Cardiac fibroblast (primary cell): ENCODE data around the gene ELP6.
"Not testable (repeated sequence)": the region's sequence is repeated elsewhere in the genome, so short reads cannot be mapped to it uniquely, and the experiment has no call there.

Experiments used
- DNase-seq, 2 donors: peaks; one replicate each; pipeline versions ENCODE4 v3.0.0 to v3.0.0-alpha.2; 2010; ENCODE audit warnings: low read depth in 2 of 2
- H3K4me3 ChIP-seq, 2 donors: replicated peaks in 1 of 2; 1 replicate in 1 of 2; 2 replicates in 1 of 2; pipeline ENCODE4 v1.5.1; 2011; ENCODE audit warnings: low read depth in 2 of 2, low read length in 2 of 2, mild to moderate bottlenecking in 2 of 2, moderate library complexity in 1 of 2
- CTCF ChIP-seq: IDR thresholded peaks from one replicate; pipeline ENCODE4 v1.5.1; 2011; ENCODE audit warnings: low read depth, mild to moderate bottlenecking, low read length, inconsistent platforms

ELP6 gene

GRCh38 chr3:47495111-47495510 lies 18.4 kb downstream of the ELP6 start:
- TF ChIP-seq CTCF = no peak
- DNase-seq = no peak
- H3K4me3 ChIP-seq = no peak overlapping the region

- no peak overlapping the region for H3K4me3 ChIP-seq
- no peak for TF ChIP-seq CTCF
- DNase-seq = no peak
Measured at GRCh38 chr3:47491777-47492176, 21.7 kb downstream of the ELP6 start.

- TF ChIP-seq CTCF = no peak
Measured at GRCh38 chr3:47491186-47491585, 22.3 kb downstream of the ELP6 start.

GRCh38 chr3:47487265-47487664 lies 26.2 kb downstream of the ELP6 start:
- no peak for TF ChIP-seq CTCF

More at GRCh38 chr3:47491186-47491585, 22.3 kb downstream of the ELP6 start:
- no peak overlapping the region for H3K4me3 ChIP-seq
- DNase-seq = no peak

GRCh38 chr3:47485812-47486211 lies 27.7 kb downstream of the ELP6 start:
- H3K4me3 ChIP-seq = no peak overlapping the region
- no peak for TF ChIP-seq CTCF
- no peak for DNase-seq

More at GRCh38 chr3:47487265-47487664, 26.2 kb downstream of the ELP6 start:
- no peak for DNase-seq
- no peak overlapping the region for H3K4me3 ChIP-seq

GRCh38 chr3:47482366-47482765 lies 31.1 kb downstream of the ELP6 start:
- no peak overlapping the region for H3K4me3 ChIP-seq
- no peak for DNase-seq
- no peak for TF ChIP-seq CTCF

GRCh38 chr3:47481763-47482162 lies 31.7 kb downstream of the ELP6 start:
- H3K4me3 ChIP-seq, DNase-seq: not testable (repeated sequence)

GRCh38 chr3:47480267-47480666 lies 33.2 kb downstream of the ELP6 start:
- not testable (repeated sequence) for H3K4me3 ChIP-seq, DNase-seq
